ENCODE measurements around the gene LDB2.

LDB2 gene

DNA sequence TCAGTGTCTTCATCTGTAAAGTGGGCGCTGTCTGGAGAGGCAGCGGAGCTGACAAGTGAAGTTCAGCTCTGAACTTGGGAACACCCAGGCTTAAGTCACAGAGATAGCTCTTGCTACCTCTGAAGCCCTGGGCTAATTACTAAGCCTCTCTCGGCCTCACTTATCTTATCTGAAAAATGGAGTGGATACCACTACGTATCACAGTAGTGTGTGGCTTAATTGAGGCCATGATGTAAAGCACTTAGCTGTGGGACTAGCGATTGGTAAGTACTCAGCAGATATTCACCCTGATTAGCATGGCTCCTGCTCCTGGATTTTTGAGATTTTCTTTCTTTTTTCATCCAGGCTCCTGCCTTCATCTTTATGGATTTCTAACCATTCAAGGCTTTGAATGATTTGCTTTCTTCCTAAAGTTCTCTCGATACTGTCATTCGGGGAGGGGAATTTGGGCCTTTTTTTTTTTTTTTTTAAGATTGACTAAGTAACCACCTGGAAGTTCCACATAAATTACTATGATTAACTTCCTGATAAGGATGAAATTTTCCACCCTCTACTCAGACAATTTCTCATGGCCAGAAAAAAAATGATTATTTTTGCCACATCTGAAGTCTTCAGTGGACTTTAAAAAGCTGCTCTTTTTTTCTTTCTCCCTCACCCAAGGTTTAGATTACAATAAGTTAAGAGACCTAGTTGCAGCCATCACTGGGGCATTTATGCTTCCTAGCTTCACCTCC, 17.1 kb downstream of the LDB2 start:
- Histone ChIP-seq H3K9me3 (ENCODE audit: control insufficient read depth, insufficient read depth, low read length) (peaks cover 6% of the 10 kb centered on the region), H3K9ac (ENCODE audit: low read depth, low read length) (no peak overlapping the region), H3K4me1 (ENCODE audit: control insufficient read depth, insufficient read depth, low read length) (no peaks in the 10 kb centered on the region), H3K4me3 (ENCODE audit: low read depth, low read length) (no peak overlapping the region), H3K36me3 (ENCODE audit: control insufficient read depth, insufficient read depth, low read length) (no peaks in the 10 kb centered on the region), H3K27me3 (ENCODE audit: control insufficient read depth, insufficient read depth, low read length) (no peaks in the 10 kb centered on the region)

GRCh38 chr4:16875487-16875886, 23.0 kb downstream of the LDB2 start:
- no peak overlapping the region for H3K4me3 ChIP-seq (ENCODE audit: low read depth, low read length)
- no peaks in the 10 kb centered on the region for H3K36me3 ChIP-seq (ENCODE audit: control insufficient read depth, insufficient read depth, low read length)
- H3K9ac ChIP-seq (ENCODE audit: low read depth, low read length), result no peak overlapping the region
- peaks cover 6% of the 10 kb centered on the region for H3K9me3 ChIP-seq (ENCODE audit: control insufficient read depth, insufficient read depth, low read length)
- H3K4me1 ChIP-seq (ENCODE audit: control insufficient read depth, insufficient read depth, low read length), result peaks cover 3% of the 10 kb centered on the region
- H3K27me3 ChIP-seq (ENCODE audit: control insufficient read depth, insufficient read depth, low read length), result no peaks in the 10 kb centered on the region

GRCh38 chr4:16869594-16870245, 28.7 kb downstream of the LDB2 start:
- Histone ChIP-seq H3K4me3 (ENCODE audit: low read depth, low read length) (no peak overlapping the region), H3K4me1 (ENCODE audit: control insufficient read depth, insufficient read depth, low read length) (no peaks in the 10 kb centered on the region), H3K9me3 (ENCODE audit: control insufficient read depth, insufficient read depth, low read length) (no peaks in the 10 kb centered on the region), H3K27me3 (ENCODE audit: control insufficient read depth, insufficient read depth, low read length) (no peaks in the 10 kb centered on the region), H3K36me3 (ENCODE audit: control insufficient read depth, insufficient read depth, low read length) (no peaks in the 10 kb centered on the region), H3K9ac (ENCODE audit: low read depth, low read length) (no peak overlapping the region)

GRCh38 chr4:16868674-16869073, 29.8 kb downstream of the LDB2 start:
- Histone ChIP-seq H3K27me3 (ENCODE audit: control insufficient read depth, insufficient read depth, low read length) (no peaks in the 10 kb centered on the region), H3K9me3 (ENCODE audit: control insufficient read depth, insufficient read depth, low read length) (no peaks in the 10 kb centered on the region), H3K36me3 (ENCODE audit: control insufficient read depth, insufficient read depth, low read length) (no peaks in the 10 kb centered on the region)

GRCh38 chr4:16867827-16868226, 30.6 kb downstream of the LDB2 start:
- Histone ChIP-seq H3K9ac (ENCODE audit: low read depth, low read length) (no peak overlapping the region), H3K36me3 (ENCODE audit: control insufficient read depth, insufficient read depth, low read length) (no peaks in the 10 kb centered on the region), H3K27me3 (ENCODE audit: control insufficient read depth, insufficient read depth, low read length) (no peaks in the 10 kb centered on the region), H3K9me3 (ENCODE audit: control insufficient read depth, insufficient read depth, low read length) (no peaks in the 10 kb centered on the region), H3K4me1 (ENCODE audit: control insufficient read depth, insufficient read depth, low read length) (peaks cover 11% of the 10 kb centered on the region), H3K4me3 (ENCODE audit: low read depth, low read length) (no peak overlapping the region)

More at GRCh38 chr4:16868674-16869073, 29.8 kb downstream of the LDB2 start:
- Histone ChIP-seq H3K4me1 (ENCODE audit: control insufficient read depth, insufficient read depth, low read length) (peaks cover 5% of the 10 kb centered on the region), H3K9ac (ENCODE audit: low read depth, low read length) (no peak overlapping the region), H3K4me3 (ENCODE audit: low read depth, low read length) (no peak overlapping the region)

GRCh38 chr4:16866974-16867373, 31.5 kb downstream of the LDB2 start:
- Histone ChIP-seq H3K9me3 (ENCODE audit: control insufficient read depth, insufficient read depth, low read length) (no peaks in the 10 kb centered on the region), H3K9ac (ENCODE audit: low read depth, low read length) (no peak overlapping the region), H3K36me3 (ENCODE audit: control insufficient read depth, insufficient read depth, low read length) (no peaks in the 10 kb centered on the region), H3K4me3 (ENCODE audit: low read depth, low read length) (no peak overlapping the region), H3K4me1 (ENCODE audit: control insufficient read depth, insufficient read depth, low read length) (peaks cover 12% of the 10 kb centered on the region), H3K27me3 (ENCODE audit: control insufficient read depth, insufficient read depth, low read length) (no peaks in the 10 kb centered on the region)

- no peaks in the 10 kb centered on the region for H3K9me3 ChIP-seq (ENCODE audit: control insufficient read depth, insufficient read depth, low read length)
- H3K4me1 ChIP-seq (ENCODE audit: control insufficient read depth, insufficient read depth, low read length), result peaks cover 12% of the 10 kb centered on the region
- H3K27me3 ChIP-seq (ENCODE audit: control insufficient read depth, insufficient read depth, low read length), result no peaks in the 10 kb centered on the region
- no peak overlapping the region for H3K4me3 ChIP-seq (ENCODE audit: low read depth, low read length)
- no peak overlapping the region for H3K9ac ChIP-seq (ENCODE audit: low read depth, low read length)
- no peaks in the 10 kb centered on the region for H3K36me3 ChIP-seq (ENCODE audit: control insufficient read depth, insufficient read depth, low read length)
These were observed 32.6 kb downstream of the LDB2 start for GRCh38 chr4:16865897-16866283.

GRCh38 chr4:16865209-16865896, 33.1 kb downstream of the LDB2 start:
- H3K4me1 ChIP-seq (ENCODE audit: control insufficient read depth, insufficient read depth, low read length), result peaks cover 12% of the 10 kb centered on the region
- H3K9ac ChIP-seq (ENCODE audit: low read depth, low read length), result no peak overlapping the region
- no peaks in the 10 kb centered on the region for H3K27me3 ChIP-seq (ENCODE audit: control insufficient read depth, insufficient read depth, low read length)
- no peak overlapping the region for H3K4me3 ChIP-seq (ENCODE audit: low read depth, low read length)
- no peaks in the 10 kb centered on the region for H3K9me3 ChIP-seq (ENCODE audit: control insufficient read depth, insufficient read depth, low read length)
- H3K36me3 ChIP-seq (ENCODE audit: control insufficient read depth, insufficient read depth, low read length), result no peaks in the 10 kb centered on the region

GRCh38 chr4:16864199-16864598, 34.2 kb downstream of the LDB2 start:
- Histone ChIP-seq H3K9ac (ENCODE audit: low read depth, low read length) (no peak overlapping the region), H3K9me3 (ENCODE audit: control insufficient read depth, insufficient read depth, low read length) (no peaks in the 10 kb centered on the region), H3K27me3 (ENCODE audit: control insufficient read depth, insufficient read depth, low read length) (no peaks in the 10 kb centered on the region), H3K36me3 (ENCODE audit: control insufficient read depth, insufficient read depth, low read length) (no peaks in the 10 kb centered on the region), H3K4me1 (ENCODE audit: control insufficient read depth, insufficient read depth, low read length) (peaks cover 21% of the 10 kb centered on the region), H3K4me3 (ENCODE audit: low read depth, low read length) (no peak overlapping the region)

DNA sequence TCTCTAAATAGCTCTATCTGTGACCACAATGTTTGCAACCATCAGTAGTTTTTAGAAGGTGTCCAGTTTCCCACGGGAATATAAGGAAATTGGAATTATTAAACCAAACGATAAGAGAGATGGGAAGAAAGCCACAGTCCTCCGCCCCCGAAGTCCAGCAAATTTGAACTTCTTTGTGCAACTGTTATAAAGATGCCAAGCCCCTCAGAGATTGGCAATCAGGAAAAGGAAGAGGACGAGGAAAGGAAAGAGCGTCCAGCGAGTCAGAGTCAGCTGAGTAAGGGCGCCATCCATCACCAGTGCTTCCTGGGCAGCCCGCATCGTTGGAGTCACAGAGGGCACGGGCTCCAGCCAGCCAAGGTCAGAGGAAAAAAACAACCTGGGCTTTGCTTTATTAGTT, 35.7 kb downstream of the LDB2 start:
- H3K27me3 ChIP-seq (ENCODE audit: control insufficient read depth, insufficient read depth, low read length), result no peaks in the 10 kb centered on the region
- no peak overlapping the region for H3K9ac ChIP-seq (ENCODE audit: low read depth, low read length)
- H3K36me3 ChIP-seq (ENCODE audit: control insufficient read depth, insufficient read depth, low read length), result no peaks in the 10 kb centered on the region

GRCh38 chr4:16860516-16860915, 37.9 kb downstream of the LDB2 start:
- H3K36me3 ChIP-seq (ENCODE audit: control insufficient read depth, insufficient read depth, low read length), result no peaks in the 10 kb centered on the region
- no peaks in the 10 kb centered on the region for H3K9me3 ChIP-seq (ENCODE audit: control insufficient read depth, insufficient read depth, low read length)
- H3K9ac ChIP-seq (ENCODE audit: low read depth, low read length), result no peak overlapping the region
- no peak overlapping the region for H3K4me3 ChIP-seq (ENCODE audit: low read depth, low read length)
- peaks cover 25% of the 10 kb centered on the region for H3K4me1 ChIP-seq (ENCODE audit: control insufficient read depth, insufficient read depth, low read length)
- no peaks in the 10 kb centered on the region for H3K27me3 ChIP-seq (ENCODE audit: control insufficient read depth, insufficient read depth, low read length)

More for the DNA sequence above, 35.7 kb downstream of the LDB2 start:
- H3K4me3 ChIP-seq (ENCODE audit: low read depth, low read length), result no peak overlapping the region
- peaks cover 25% of the 10 kb centered on the region for H3K4me1 ChIP-seq (ENCODE audit: control insufficient read depth, insufficient read depth, low read length)
- no peaks in the 10 kb centered on the region for H3K9me3 ChIP-seq (ENCODE audit: control insufficient read depth, insufficient read depth, low read length)

DNA sequence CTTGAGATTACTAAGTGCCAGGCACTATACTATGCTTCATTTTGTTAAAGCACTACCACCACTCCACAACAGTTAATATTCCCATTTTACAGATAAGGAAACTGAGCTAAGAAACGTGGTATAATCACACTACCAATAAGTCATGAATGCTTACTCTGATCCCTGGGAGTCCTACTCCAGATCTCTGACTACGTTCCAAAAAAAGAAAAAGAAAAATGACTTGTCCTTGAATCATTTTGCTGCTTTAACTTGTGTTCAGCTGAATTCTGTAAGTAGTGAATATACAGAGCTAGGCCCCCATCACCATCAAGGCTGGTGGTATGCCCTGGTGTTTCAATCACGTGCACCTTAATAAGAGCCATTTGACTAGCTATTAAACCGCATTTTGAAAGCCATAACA, 39.4 kb downstream of the LDB2 start:
- no peaks in the 10 kb centered on the region for H3K9me3 ChIP-seq (ENCODE audit: control insufficient read depth, insufficient read depth, low read length)
- peaks cover 24% of the 10 kb centered on the region for H3K4me1 ChIP-seq (ENCODE audit: control insufficient read depth, insufficient read depth, low read length)
- no peaks in the 10 kb centered on the region for H3K27me3 ChIP-seq (ENCODE audit: control insufficient read depth, insufficient read depth, low read length)
- H3K9ac ChIP-seq (ENCODE audit: low read depth, low read length), result no peak overlapping the region
- H3K36me3 ChIP-seq (ENCODE audit: control insufficient read depth, insufficient read depth, low read length), result no peaks in the 10 kb centered on the region
- no peak overlapping the region for H3K4me3 ChIP-seq (ENCODE audit: low read depth, low read length)

Data from iPS-15b (cell line).